Ascending aorta (tissue), 2 donors: ENCODE results near the gene HTR3A. TPM values are rescaled to one million over a fixed set of nuclear protein-coding genes. Genes with fewer than 3 reads are reported as not detected.

Experiments used
- DNase-seq, 2 donors: peaks; one replicate each; pipeline ENCODE4 v3.0.0-alpha.2; 2019; ENCODE audit warnings: low spot score in 2 of 2
- H3K27ac ChIP-seq, 2 donors: fragments of 200-600 bp; sonication (generic); one replicate each; pipeline ENCODE4 v1.5.1; 2016 to 2017; ENCODE audit warnings: mild to moderate bottlenecking in 1 of 2
- H3K27me3 ChIP-seq: fragments of 200-600 bp; sonication (generic); one replicate; pipeline ENCODE4 v1.5.1; 2017
- H3K36me3 ChIP-seq, 2 donors: fragments of 200-600 bp; sonication (generic); one replicate each; pipeline ENCODE4 v1.5.1; 2016
- H3K4me1 ChIP-seq, 2 donors: fragments of 200-600 bp; sonication (generic); one replicate each; pipeline ENCODE4 v1.5.1; 2016 to 2017; ENCODE audit warnings: mild to moderate bottlenecking in 1 of 2
- H3K4me3 ChIP-seq, 2 donors: fragments of 200-600 bp; sonication (generic); one replicate each; pipeline ENCODE4 v1.5.1; 2016 to 2017; ENCODE audit warnings: mild to moderate bottlenecking in 1 of 2
- H3K9me3 ChIP-seq, 2 donors: fragments of 200-600 bp; sonication (generic); one replicate each; pipeline ENCODE4 v1.5.1; 2016
- CTCF ChIP-seq, 3 experiments: fragments of 200-600 bp in 2 of 3; fragments of 450-650 bp in 1 of 3; sonication (generic) in 2 of 3; IDR thresholded peaks; one replicate each; pipeline ENCODE4 v1.5.1; 2016 to 2019; ENCODE audit warnings: antibody characterized with exemption in 3 of 3, mild to moderate bottlenecking in 1 of 3, moderate library complexity in 1 of 3
- intact Hi-C: fragments of 100-400 bp; cut with DNase I; formaldehyde crosslinking; loops from one replicate; pipeline ENCODE4 v1.15.1; 2023
- total RNA-seq: library from RNA; depleted of rRNA; stranded (reverse); fragments of >200 nt; gene quantifications from one replicate; pipeline ENCODE4 v1.1.0, GENCODE V29; 2016

HTR3A gene
- total RNA-seq, 1 donor from 2014 or later = not detected

- Histone ChIP-seq H3K27ac (no peak overlapping the region), H3K4me1 (no peaks in the 10 kb centered on the region), H3K27me3 (no peaks in the 10 kb centered on the region), H3K36me3 (no peaks in the 10 kb centered on the region), H3K9me3 (no peaks in the 10 kb centered on the region), H3K4me3 (no peak overlapping the region)
- no peak for TF ChIP-seq CTCF (IDR thresholded peaks at IDR 0.05)
- intact Hi-C loops = no loop called here
- no peak for DNase-seq
Observed at GRCh38 chr11:113997473-113997872, 22.6 kb downstream of the HTR3A start.

GRCh38 chr11:113998574-113998973 is 23.7 kb downstream of the HTR3A start:
- Histone ChIP-seq H3K4me3 (no peak overlapping the region), H3K4me1 (no peaks in the 10 kb centered on the region), H3K36me3 (no peaks in the 10 kb centered on the region), H3K9me3 (no peaks in the 10 kb centered on the region), H3K27ac (no peak overlapping the region), H3K27me3 (no peaks in the 10 kb centered on the region)
- no peak for TF ChIP-seq CTCF (IDR thresholded peaks at IDR 0.05)
- intact Hi-C loops = no loop called here
- DNase-seq = no peak

GRCh38 chr11:114000526-114000925 is 25.6 kb downstream of the HTR3A start:
- H3K9me3 ChIP-seq = no peaks in the 10 kb centered on the region
- H3K4me1 ChIP-seq = no peaks in the 10 kb centered on the region
- no peaks in the 10 kb centered on the region for H3K27me3 ChIP-seq
- no peak overlapping the region for H3K4me3 ChIP-seq
- no peaks in the 10 kb centered on the region for H3K36me3 ChIP-seq
- H3K27ac ChIP-seq = no peak overlapping the region
- intact Hi-C loops = no loop called here
- no peak for TF ChIP-seq CTCF (IDR thresholded peaks at IDR 0.05)
- no peak for DNase-seq

GRCh38 chr11:114001416-114001815 is 26.5 kb downstream of the HTR3A start:
- no peaks in the 10 kb centered on the region for H3K4me1 ChIP-seq
- H3K27me3 ChIP-seq = no peaks in the 10 kb centered on the region
- H3K27ac ChIP-seq = no peak overlapping the region
- H3K36me3 ChIP-seq = no peaks in the 10 kb centered on the region
- no peak for TF ChIP-seq CTCF (IDR thresholded peaks at IDR 0.05)
- intact Hi-C loops = no loop called here
- no peak overlapping the region for H3K4me3 ChIP-seq
- DNase-seq = no peak
- no peaks in the 10 kb centered on the region for H3K9me3 ChIP-seq

- H3K27me3 ChIP-seq = no peaks in the 10 kb centered on the region
- TF ChIP-seq CTCF (IDR thresholded peaks at IDR 0.05) = no peak
- H3K9me3 ChIP-seq = no peaks in the 10 kb centered on the region
- no peaks in the 10 kb centered on the region for H3K36me3 ChIP-seq
- no peak overlapping the region for H3K27ac ChIP-seq
- no peak for DNase-seq
- no peak overlapping the region for H3K4me3 ChIP-seq
- H3K4me1 ChIP-seq = no peaks in the 10 kb centered on the region
- intact Hi-C loops = no loop called here
Observed at GRCh38 chr11:114008331-114008730, 33.4 kb downstream of the HTR3A start.

GRCh38 chr11:114010931-114011330 is 36.0 kb downstream of the HTR3A start:
- no peaks in the 10 kb centered on the region for H3K27me3 ChIP-seq
- H3K4me1 ChIP-seq = no peaks in the 10 kb centered on the region
- no peak overlapping the region for H3K4me3 ChIP-seq
- no peaks in the 10 kb centered on the region for H3K9me3 ChIP-seq
- no peak for DNase-seq
- intact Hi-C loops = no loop called here
- no peak for TF ChIP-seq CTCF (IDR thresholded peaks at IDR 0.05)
- H3K27ac ChIP-seq = no peak overlapping the region
- H3K36me3 ChIP-seq = no peaks in the 10 kb centered on the region
